GM10847 (cell line): ENCODE data around the gene EXOSC2.

Experiments used
- POLR2A ChIP-seq: IDR thresholded peaks from 2 replicates; pipeline ENCODE4 v1.6.1; 2011; ENCODE audit not compliant: insufficient read length; ENCODE audit errors: extremely low read depth

The EXOSC2 gene

DNA sequence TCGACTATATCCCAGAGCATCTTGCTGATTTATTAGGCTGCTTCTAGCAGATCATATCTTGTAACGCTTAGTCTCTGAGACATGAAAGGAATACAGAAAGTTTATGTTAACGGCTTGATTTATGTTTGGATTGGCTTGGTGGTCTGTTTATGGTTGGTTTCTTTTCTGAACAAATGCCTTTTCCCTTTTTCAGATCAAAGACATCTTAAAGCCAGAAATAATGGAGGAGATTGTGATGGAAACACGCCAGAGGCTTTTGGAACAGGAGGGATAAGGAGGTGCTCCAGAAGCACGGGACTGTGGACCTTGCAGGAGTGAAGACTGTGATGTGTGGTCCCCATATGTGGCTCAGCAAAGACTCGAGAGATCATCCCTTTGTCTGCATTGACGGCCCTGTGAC is 9.9 kb downstream of the EXOSC2 start:
- no peak for TF ChIP-seq POLR2A

DNA sequence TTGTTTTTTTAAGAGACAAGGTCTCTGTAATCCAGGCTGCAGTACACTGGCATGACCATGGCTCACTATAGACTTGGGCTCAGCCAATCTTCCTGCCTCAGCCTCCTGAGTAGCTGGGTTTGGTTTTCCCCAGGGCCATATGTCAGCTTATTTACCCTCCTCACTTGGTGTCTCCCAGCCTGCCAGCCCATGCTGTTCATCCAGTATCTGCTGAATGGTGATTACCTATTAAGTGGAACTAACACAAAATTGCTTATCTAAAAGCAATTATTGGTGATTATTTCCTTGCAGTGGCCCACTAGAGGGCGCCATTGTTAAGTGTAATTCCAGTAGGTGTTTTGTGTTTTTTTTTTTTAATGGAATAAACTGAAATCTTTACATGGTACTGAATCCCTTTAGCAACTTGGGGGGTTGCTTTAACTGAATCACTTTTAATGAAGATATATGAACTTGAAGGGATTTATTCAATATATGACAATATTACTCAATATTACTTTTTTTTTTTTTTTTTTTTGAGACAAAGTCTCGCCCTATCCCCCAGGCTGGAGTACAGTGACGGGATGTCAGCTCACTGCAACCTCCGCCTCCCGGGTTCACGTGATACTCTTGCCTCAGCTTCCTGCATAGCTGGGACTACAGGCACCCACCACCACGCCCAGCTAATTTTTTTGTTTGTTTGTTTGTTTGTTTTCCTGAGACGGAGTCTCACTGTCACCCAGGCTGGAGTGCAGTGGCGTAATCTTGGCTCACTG is 13.8 kb downstream of the EXOSC2 start:
- no peak for TF ChIP-seq POLR2A

DNA sequence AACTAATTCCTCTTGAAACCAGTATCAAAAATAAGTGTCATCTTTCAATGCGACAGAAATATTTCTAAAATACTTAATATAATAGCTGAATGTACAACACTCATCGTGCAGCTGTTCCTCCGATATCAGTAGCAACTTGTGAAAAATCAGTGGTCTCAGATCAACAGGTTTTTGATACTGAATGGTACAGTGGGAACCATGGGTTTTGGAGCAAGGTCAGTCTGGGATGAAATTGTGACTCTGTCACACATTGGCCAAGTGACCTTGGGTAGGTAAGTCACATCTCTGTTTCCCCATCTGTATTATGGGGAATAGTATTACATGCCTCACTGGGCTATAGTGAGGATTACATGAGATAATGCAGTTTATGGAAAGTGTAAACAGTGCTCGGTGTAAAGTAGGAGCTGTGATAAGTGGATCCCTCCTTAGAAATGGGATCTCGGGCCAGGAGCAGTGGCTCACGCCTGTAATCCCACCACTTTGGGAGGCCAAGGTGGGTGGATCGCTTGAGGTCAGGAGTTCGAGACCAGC is 17.3 kb downstream of the EXOSC2 start:
- no peak for TF ChIP-seq POLR2A

DNA sequence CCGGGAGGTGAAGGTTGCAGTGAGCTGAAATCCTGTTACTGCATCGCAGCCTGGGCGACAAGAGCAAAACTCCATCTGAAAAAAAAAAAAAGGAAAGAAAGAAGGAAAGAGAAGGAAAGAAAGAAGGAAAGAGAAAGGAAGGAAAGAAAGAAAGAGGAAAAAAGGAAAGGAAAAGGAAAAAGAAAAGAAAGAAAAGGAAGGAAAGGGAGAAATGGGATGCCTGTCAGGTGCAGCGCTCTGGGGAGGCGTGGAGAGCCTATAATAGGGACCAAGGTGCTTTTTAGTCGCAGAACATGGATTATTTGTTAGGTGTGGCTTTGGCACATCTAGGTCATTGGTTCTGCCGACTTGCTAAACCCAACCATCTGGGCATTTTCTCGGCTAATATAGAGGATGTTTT is 17.9 kb downstream of the EXOSC2 start:
- TF ChIP-seq POLR2A, result no peak

DNA sequence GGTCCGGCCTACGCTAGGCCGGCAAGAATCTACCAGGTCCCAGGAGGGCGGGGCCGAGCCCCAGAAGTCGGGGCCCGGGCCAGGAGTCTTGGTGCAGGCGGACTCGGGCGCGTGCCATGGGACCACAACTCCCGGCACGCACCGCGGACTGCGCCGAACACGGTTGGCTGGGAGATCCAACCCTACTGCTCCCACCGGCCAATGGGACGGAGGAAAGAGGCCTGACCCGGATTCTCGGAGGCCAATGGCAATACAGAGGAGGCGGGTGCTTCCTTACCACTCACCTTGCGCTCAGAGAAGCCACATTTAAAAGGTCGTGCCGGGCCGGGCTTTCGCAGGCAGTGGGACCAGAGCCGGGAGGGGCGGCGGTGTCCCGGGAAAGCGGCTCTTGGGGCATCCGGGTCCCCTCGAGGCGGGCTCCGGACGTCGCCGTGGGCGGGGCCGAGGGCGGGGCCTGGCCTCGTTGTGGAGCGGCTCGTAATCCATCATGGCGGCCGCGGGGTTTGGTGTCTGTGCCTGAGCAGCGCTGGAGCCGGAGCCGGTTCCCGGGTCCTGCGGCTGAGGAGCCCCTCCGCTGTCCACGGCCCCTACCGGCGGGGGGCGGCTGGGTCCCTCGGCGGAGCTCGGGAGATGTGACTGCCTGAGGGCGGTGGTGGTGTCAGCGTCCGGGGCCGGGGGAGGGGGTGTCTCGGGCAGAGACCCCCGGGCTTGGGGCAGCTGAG is 19.1 kb downstream of the EXOSC2 start:
- TF ChIP-seq POLR2A, result peak; percentile 73

DNA sequence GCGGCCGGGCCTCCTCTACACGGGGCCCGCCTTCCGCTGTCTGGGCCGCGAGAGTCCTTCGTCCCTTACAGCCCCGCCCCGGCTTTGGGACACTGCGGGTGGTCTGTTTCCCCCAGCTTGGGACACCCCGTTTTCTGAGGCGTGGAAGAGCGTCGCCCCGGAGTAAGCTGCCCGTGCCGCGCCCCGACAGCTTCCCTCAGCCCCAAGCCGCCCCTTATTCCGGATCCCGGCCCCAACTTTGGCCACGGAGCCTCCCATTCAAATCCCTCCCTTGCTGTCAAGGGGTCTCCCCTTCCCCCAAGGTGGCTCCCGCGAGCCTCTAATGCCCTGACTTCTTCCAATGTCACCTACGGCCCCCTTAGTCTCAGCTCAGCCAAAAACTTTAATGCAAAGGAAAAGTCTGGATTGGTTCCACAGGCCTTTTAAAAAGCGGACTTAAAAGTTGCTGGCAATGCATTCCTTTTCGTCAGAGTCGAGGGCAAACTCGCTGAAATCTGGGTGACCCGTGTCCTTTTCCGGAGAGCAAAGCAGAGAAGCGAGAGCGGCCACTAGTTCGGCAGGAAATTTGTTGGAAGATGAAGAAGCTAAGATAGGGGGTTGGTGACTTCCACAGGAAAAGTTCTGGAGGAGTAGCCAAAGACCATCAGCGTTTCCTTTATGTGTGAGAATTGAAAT is 19.8 kb downstream of the EXOSC2 start:
- no peak for TF ChIP-seq POLR2A

DNA sequence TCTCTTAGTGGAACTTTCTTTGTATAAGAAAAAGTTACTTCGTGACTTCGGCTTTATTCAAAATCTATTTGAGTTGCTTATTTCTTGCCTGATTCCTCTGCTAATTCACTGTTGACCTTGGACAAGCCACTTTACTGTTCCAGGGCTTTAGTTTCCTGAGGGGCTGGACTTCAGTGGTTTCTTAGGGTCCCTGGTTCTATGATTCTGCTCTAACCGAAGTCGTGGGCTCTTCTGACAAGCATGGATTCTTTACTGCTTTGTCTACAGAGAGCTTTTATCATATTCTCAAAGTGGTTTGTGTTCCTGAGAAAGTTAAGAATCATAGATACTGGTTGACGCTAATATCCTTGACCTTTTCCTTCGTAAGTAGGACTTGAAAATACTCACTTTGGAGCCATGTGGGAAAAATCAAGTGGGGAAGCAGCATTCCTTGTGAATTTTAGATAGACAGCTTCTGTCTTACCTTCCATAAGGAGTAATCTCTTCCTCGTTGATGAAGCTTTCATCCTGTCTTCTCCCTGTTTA is 21.1 kb downstream of the EXOSC2 start:
- no peak for TF ChIP-seq POLR2A

DNA sequence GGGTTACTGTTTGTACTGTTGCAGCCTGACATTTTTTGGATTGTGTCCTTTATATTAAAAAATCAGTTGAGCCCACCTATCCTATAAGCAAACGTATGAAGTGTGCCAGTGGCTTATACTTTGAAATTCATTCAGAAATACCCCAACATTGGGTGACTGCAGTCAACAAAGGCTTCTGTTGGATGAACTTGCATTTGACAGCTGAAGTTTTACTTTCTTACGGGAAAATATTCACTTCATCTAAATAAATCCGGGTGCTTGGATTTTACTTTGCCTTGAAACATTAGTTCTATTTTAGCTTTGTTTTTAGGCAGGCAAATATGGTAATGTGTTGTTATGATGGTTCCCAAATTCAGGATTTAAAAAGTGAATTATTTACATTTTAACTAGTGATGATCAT is 21.7 kb downstream of the EXOSC2 start:
- TF ChIP-seq POLR2A, result no peak

DNA sequence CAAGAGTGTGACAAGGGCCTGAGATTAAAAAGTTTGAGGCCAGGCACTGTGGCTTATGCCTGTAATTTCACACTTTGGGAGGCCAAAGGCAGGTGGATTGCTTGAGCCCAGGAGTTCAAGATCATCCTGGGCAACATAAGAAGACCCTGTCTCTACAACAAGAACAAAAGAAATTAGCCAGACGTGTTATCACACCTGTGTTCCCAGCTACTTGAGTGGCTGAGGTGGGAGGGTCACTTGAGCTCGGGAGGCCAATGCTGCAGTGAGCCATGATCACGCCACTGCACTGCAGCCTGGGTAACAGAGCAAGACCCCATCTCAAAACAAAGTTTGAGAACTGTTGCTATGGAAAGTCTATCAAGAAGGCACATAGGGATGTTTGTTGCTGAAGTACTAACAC is 25.0 kb downstream of the EXOSC2 start:
- TF ChIP-seq POLR2A, result no peak

DNA sequence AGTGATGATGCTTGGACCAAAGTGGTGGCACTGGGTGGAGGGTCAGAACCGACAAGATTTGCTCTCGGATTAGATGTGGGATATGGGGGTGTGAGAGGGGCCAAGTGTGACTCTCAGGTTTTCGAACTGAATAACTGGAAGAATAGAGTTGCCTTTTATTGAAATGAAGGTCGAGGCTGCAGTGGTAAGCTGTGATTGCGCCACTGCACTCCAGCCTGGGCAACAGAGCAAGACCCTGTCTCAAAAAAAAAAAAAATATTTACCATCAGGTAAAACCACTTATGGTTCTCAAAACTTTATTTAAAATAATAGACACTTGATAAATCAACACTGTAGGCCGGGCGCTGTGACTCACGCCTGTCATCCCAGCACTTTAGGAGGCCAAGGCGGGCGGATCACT is 27.2 kb downstream of the EXOSC2 start:
- TF ChIP-seq POLR2A, result no peak

DNA sequence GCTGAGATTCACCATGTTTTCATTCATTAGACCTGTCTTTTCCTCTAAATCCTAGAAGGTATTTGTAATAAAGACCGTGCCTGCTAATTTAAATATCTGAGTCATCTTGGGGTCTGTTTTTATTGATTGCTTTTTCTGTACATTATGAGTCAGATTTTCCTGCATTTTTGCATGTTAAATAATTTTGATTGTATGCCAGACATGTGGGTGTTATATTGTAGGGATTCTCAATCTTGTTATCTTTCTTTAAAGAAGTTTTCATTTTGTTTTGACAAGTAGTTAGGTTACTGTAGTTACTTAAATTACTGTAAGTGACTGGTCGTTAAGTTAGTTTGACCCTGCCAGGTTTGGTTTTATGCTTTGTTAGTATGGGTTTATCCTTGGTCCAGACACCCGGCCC is 35.1 kb downstream of the EXOSC2 start:
- TF ChIP-seq POLR2A, result no peak

DNA sequence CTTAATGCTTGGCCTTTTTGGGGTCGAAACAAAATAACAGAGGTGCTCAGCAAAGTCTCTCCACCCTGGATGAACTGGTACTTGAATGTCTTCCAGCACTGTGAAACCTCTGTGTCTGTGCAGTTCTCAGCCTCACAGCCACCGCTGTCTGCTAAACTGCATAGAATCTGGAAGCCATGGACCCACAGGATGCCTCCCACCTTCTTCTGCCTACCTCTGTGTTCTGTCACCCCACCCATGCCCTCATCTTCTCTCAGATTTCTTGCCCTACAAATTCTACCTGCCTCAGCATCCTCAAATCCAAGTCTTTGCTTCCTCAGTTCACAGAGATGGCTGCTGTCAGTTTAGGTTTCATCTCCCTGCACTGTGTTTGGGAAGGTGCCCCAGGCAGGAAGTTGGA is 35.6 kb downstream of the EXOSC2 start:
- TF ChIP-seq POLR2A, result no peak

DNA sequence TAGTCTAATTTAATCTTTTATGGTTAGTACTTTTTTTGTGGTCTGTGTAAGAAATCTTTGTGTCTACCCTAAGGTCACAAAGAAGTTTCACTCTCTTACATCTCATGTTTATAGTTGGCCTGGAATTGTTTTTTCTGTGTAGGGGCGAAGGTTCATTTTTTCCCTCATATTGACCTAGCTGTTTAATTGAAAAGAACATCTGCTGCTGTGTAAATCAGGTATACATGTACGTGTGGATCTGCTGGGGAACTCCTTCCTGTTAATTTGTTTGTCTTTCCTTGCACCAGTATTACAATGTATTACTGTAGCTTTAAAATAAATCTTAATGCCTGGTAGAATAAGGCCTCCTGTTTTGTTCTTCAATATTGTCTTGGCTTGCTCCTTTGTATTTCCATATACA is 37.8 kb downstream of the EXOSC2 start:
- no peak for TF ChIP-seq POLR2A

DNA sequence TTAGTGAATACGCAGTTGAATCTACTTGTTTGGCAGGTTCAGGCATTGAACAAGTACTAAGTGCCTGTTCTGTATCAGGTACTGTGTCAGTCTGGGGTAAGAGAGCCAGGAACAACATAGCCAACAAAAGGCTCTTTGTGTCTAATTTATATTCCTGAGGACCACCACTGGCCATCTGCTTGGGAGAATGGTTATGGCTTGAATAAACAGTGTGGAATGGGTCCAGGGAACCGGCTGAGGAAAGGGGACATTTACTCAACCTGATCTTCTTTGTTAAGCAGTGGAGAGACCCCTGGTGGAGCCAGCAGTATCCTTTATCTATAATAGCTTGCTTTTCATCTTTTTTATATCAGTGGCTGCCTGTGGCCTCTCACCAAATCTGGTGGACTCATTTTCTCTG is 38.6 kb downstream of the EXOSC2 start:
- no peak for TF ChIP-seq POLR2A

DNA sequence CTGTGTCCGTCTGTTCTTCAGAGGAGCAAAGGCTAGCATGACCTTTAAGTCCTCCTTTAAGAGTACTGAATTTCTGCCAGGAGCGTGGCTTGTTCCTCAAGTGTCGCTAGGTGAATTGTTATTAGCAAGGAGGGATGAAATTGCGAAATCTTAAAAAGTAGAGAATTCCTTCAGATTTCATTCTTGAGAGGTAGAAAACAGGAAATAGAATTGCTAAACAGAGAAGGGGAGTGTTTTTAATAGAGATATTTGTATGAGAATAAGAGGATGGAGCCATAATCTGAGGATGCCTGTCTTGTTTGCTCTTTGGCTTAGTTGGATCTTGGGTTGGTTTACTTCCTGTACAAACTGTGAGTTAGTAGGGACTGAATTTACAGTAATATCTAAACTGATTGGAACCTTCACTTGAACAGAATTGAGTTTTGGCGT is 39.2 kb downstream of the EXOSC2 start:
- TF ChIP-seq POLR2A, result no peak

DNA sequence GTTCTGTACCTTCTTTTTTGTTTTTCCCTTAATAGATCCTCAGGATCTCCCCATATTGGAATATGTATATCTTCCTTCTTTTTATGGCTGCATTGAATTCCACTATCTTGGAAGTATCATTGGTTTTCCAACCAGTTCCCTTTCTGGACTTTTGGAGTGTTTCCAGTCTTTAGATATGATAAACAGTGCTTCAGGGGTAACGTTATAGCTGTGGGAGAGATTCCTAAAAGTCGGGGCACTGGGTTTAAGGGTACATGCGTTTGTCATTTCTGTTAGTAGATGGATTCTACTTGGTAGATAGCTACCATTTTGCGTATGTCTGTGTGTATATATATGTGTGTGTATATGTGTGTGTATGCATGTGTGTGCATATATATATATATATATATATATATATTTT is 42.0 kb downstream of the EXOSC2 start:
- no peak for TF ChIP-seq POLR2A
